Measurements from ENCODE around the gene EWSR1.
"Not testable (repeated sequence)": the region's sequence is repeated elsewhere in the genome, so short reads cannot be mapped to it uniquely, and the experiment has no call there.

GRCh38 chr22:29344889-29345288, 76.8 kb downstream of the EWSR1 start:
- TF ChIP-seq, protein P1, sequence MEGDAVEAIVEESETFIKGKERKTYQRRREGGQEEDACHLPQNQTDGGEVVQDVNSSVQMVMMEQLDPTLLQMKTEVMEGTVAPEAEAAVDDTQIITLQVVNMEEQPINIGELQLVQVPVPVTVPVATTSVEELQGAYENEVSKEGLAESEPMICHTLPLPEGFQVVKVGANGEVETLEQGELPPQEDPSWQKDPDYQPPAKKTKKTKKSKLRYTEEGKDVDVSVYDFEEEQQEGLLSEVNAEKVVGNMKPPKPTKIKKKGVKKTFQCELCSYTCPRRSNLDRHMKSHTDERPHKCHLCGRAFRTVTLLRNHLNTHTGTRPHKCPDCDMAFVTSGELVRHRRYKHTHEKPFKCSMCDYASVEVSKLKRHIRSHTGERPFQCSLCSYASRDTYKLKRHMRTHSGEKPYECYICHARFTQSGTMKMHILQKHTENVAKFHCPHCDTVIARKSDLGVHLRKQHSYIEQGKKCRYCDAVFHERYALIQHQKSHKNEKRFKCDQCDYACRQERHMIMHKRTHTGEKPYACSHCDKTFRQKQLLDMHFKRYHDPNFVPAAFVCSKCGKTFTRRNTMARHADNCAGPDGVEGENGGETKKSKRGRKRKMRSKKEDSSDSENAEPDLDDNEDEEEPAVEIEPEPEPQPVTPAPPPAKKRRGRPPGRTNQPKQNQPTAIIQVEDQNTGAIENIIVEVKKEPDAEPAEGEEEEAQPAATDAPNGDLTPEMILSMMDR (IDR thresholded peaks at IDR 0.05) = not testable (repeated sequence)
- not testable (repeated sequence) for TF ChIP-seq EZH2 (IDR thresholded peaks at IDR 0.05; ENCODE audit: borderline replicate concordance, insufficient read depth, low read depth, low read length, poor library complexity, severe bottlenecking)

Data from B cell (primary cell).